Measurements from ENCODE around the gene SERINC1. TPM values are rescaled to one million over a fixed set of nuclear protein-coding genes. Genes with fewer than 3 reads are reported as not detected.

Gene SERINC1
- total and polyA plus RNA-seq, 9 of the 15 experiments (the other 6 are each of a cell fraction or from before 2014, with no cell fraction given): 28.8 to 64.6 (median 39.7) TPM

- TF ChIP-seq NR4A1 (CRISPR knock-in tag; IDR thresholded peaks at IDR 0.05) (no peak), NR4A1 (tag; IDR thresholded peaks at IDR 0.05) (no peak; the same call in 1 of the 2 replicates), TFAM (CRISPR knock-in tag; conservative IDR thresholded peaks at IDR 0.05) (no peak), ZNF431 (CRISPR knock-in tag; IDR thresholded peaks at IDR 0.05) (no peak; the same call in 1 of the 2 replicates), FOXM1 (IDR thresholded peaks at IDR 0.05; ENCODE audit: low read depth) (0 out of 2 replicates have a peak, but pooled peaks have one; percentile 27), FOXM1 (CRISPR knock-in tag; IDR thresholded peaks at IDR 0.05; ENCODE audit: low read depth) (peak; percentile 35; the same call in 1 of the 2 replicates), JUN (IDR thresholded peaks at IDR 0.05; ENCODE audit: borderline replicate concordance, low read depth, low read length) (no peak; the same call in 1 of the 2 replicates), JUN (CRISPR knock-in tag; IDR thresholded peaks at IDR 0.05; ENCODE audit: borderline replicate concordance) (peak; percentile 85), ZKSCAN8 (CRISPR knock-in tag; IDR thresholded peaks at IDR 0.05) (no peak), BMI1 (IDR thresholded peaks at IDR 0.05; ENCODE audit: low read length) (no peak), NR2C1 (IDR thresholded peaks at IDR 0.05) (no peak), NR2C1 (tag; IDR thresholded peaks at IDR 0.05) (no peak), KHSRP (IDR thresholded peaks at IDR 0.05) (no peak), NFRKB (IDR thresholded peaks at IDR 0.05; ENCODE audit: low read depth) (no peak), EWSR1 (IDR thresholded peaks at IDR 0.05; ENCODE audit: borderline replicate concordance, low read depth, partially characterized antibody) (no peak), BDP1 (IDR thresholded peaks at IDR 0.05; ENCODE audit: insufficient read depth, insufficient read length) (no peak), MAFK (IDR thresholded peaks at IDR 0.05; ENCODE audit: low read length) (no peak), ZNF197 (CRISPR knock-in tag; IDR thresholded peaks at IDR 0.05; ENCODE audit: low read depth) (no peak), SIN3A (IDR thresholded peaks at IDR 0.05; ENCODE audit: borderline replicate concordance in 2 of 2, control insufficient read depth in 1 of 2, low read depth in 2 of 2, low read length in 2 of 2) (no peak), FOXP1 (CRISPR knock-in tag; IDR thresholded peaks at IDR 0.05) (peak; percentile 92; the same call in 1 of the 2 replicates), PTRF (tag; IDR thresholded peaks at IDR 0.05) (no peak), MAFF (IDR thresholded peaks at IDR 0.05; ENCODE audit: low read length) (no peak), XRCC3 (IDR thresholded peaks at IDR 0.05) (no peak), NFXL1 (CRISPR knock-in tag; IDR thresholded peaks at IDR 0.05) (no peak), HDAC8 (tag; IDR thresholded peaks at IDR 0.05) (no peak), GMEB1 (CRISPR knock-in tag; IDR thresholded peaks at IDR 0.05) (no peak; the same call in 1 of the 2 replicates), HNRNPH1 (optimal IDR thresholded peaks at IDR 0.05; ENCODE audit: low read depth, low read length) (no peak)
These were observed 72.1 kb downstream of the SERINC1 start, which contains the start of gene HSF2 (continued) for GRCh38 chr6:122399348-122400120.
